ENCODE data around the gene TOB2. TPM values are rescaled to one million over a fixed set of nuclear protein-coding genes. Genes with fewer than 3 reads are reported as not detected.

Gene TOB2
- total RNA-seq (2022; extraction: Qiagen RNA extraction; ENCODE audit: low read depth) = 20.1 to 23.4 TPM (median 22.5 TPM) in 5 replicates

GRCh38 chr22:41446639-41447434, at the start of gene TOB2:
Gene TOB2, minus strand, starts transcription at chr22:41446801. Its CDS starts 9,456 bp downstream, at chr22:41437345.

GRCh38 chr22:41468381-41469217, 22.0 kb upstream of the TOB2 start, which contains the start of the genes ACO2 and PHF5A:
Gene ACO2, plus strand, starts transcription at chr22:41469117. Its CDS starts 30 bp downstream, at chr22:41469147.
Gene PHF5A, minus strand, starts transcription at chr22:41468692. Its CDS starts 39 bp downstream, at chr22:41468653.

Other genes starting within 250 kb of the TOB2 start
- 16.6 to 19.6 TPM (median 18.0 TPM) in 5 replicates for gene L3MBTL2, start 241.5 kb downstream of the TOB2 start, total RNA-seq (2022; extraction: Qiagen RNA extraction; ENCODE audit: low read depth)
- gene CHADL, start 205.9 kb downstream of the TOB2 start, total RNA-seq (2022; extraction: Qiagen RNA extraction; ENCODE audit: low read depth) = not detected in 5 replicates
- gene RANGAP1, start 160.6 kb downstream of the TOB2 start, total RNA-seq (2022; extraction: Qiagen RNA extraction; ENCODE audit: low read depth) = 74.9 to 99.7 TPM (median 94.1 TPM) in 5 replicates
- gene ZC3H7B, start 145.3 kb downstream of the TOB2 start, total RNA-seq (2022; extraction: Qiagen RNA extraction; ENCODE audit: low read depth) = 18.9 to 26.1 TPM (median 23.2 TPM) in 5 replicates
- gene TEF, start 64.9 kb downstream of the TOB2 start, total RNA-seq (2022; extraction: Qiagen RNA extraction; ENCODE audit: low read depth) = 0.90 to 1.1 TPM (median 1.0 TPM) in 5 replicates
- gene PHF5A, start 21.9 kb upstream of the TOB2 start, total RNA-seq (2022; extraction: Qiagen RNA extraction; ENCODE audit: low read depth) = 64.1 to 87.8 TPM (median 66.1 TPM) in 5 replicates
- gene ACO2, start 22.3 kb upstream of the TOB2 start, total RNA-seq (2022; extraction: Qiagen RNA extraction; ENCODE audit: low read depth) = 42.4 to 48.5 TPM (median 44.6 TPM) in 5 replicates
- 26.2 to 48.8 TPM (median 44.7 TPM) in 5 replicates for gene POLR3H, start 97.7 kb upstream of the TOB2 start, total RNA-seq (2022; extraction: Qiagen RNA extraction; ENCODE audit: low read depth)
- 1.9 to 3.2 TPM (median 2.5 TPM) in 5 replicates for gene CSDC2, start 114.2 kb upstream of the TOB2 start, total RNA-seq (2022; extraction: Qiagen RNA extraction; ENCODE audit: low read depth)
- 25.2 to 32.9 TPM (median 28.3 TPM) in 5 replicates for gene PMM1, start 143.0 kb upstream of the TOB2 start, total RNA-seq (2022; extraction: Qiagen RNA extraction; ENCODE audit: low read depth)
- 14.7 to 18.0 TPM (median 16.1 TPM) in 5 replicates for gene DESI1, start 174.2 kb upstream of the TOB2 start, total RNA-seq (2022; extraction: Qiagen RNA extraction; ENCODE audit: low read depth)
- 289 to 347 TPM (median 312 TPM) in 5 replicates for gene XRCC6, start 174.5 kb upstream of the TOB2 start, total RNA-seq (2022; extraction: Qiagen RNA extraction; ENCODE audit: low read depth)
- 117 to 239 TPM (median 170 TPM) in 5 replicates for gene SNU13, start 242.1 kb upstream of the TOB2 start, total RNA-seq (2022; extraction: Qiagen RNA extraction; ENCODE audit: low read depth)

Data from A549 treated with RU486 at 1 μM for 4 hours (cell line).